SHP77 (cell line): Measurements from ENCODE around the gene INO80B.

ENCODE experiments used
- DNase-seq, 2 experiments: peaks; one replicate each; lab custom pipeline; 2025; lab: John Stamatoyannopoulos, UW

INO80B gene

DNA sequence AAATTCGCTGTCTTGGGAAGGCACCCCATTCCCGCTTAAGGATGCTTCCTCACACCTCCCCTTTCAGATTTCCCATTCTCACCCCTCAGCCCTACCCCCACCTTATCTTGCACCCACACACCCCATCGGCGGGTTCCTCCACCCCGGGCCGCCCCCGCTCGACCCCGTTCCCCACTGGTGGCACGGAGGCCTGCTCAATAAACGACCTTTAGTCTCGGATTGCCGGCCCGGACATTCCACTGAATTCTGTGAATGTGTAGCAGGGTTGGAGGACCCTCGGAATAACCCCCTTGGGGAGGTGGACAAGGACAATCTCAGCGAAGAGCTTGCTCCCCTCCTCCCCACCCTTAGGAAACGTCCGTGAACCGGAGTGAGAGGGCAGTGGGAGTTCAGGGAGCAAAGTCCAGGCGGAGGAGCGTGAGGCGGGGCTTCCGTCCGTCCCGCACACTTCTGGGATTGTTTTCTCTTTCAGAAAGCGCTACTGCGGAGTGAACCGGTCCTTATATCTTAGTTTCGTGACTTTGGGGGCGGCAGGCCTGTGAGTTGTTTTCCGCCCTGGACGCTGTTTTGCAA, 47.3 kb downstream of the INO80B start:
- DNase-seq, result no peak

DNA sequence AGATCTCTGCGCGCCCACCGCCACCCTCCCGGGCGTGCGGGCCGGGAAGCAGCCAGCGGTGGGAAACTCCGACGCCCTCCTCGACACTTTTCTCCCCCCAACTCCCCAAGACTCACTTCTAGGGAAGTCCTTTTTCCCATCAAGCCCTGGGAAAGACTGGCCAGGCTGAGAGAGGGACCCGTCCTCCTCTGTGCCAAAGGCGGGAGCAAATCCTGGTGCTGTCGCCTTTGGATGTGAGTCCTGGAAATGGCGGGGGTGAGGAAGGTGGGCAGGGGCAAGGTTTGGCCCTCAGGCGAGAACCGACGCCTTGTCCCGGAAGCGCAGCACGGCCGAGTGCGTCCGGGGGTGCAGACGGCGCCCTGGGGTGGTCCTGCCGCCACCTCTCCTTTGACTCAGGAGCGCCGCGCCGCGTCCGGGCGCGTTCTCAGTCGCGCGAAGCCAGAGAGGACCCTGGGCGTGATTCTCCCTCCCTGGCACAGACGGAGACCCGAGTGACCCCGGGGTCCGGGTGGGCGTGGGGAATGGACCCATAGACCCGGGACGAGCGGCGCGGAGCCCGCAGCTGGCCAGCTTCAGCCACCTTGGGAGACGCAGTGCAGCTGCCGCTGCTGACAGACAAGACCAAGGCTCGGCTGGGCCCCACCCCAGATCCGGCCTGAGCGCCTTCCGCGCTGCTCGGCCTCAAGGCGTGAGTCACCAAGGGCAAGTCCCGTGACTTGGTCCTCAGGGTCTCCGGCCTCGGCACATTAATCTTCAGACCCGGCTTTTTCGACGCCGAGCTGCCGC, 48.0 kb downstream of the INO80B start:
- DNase-seq, result no peak

DNA sequence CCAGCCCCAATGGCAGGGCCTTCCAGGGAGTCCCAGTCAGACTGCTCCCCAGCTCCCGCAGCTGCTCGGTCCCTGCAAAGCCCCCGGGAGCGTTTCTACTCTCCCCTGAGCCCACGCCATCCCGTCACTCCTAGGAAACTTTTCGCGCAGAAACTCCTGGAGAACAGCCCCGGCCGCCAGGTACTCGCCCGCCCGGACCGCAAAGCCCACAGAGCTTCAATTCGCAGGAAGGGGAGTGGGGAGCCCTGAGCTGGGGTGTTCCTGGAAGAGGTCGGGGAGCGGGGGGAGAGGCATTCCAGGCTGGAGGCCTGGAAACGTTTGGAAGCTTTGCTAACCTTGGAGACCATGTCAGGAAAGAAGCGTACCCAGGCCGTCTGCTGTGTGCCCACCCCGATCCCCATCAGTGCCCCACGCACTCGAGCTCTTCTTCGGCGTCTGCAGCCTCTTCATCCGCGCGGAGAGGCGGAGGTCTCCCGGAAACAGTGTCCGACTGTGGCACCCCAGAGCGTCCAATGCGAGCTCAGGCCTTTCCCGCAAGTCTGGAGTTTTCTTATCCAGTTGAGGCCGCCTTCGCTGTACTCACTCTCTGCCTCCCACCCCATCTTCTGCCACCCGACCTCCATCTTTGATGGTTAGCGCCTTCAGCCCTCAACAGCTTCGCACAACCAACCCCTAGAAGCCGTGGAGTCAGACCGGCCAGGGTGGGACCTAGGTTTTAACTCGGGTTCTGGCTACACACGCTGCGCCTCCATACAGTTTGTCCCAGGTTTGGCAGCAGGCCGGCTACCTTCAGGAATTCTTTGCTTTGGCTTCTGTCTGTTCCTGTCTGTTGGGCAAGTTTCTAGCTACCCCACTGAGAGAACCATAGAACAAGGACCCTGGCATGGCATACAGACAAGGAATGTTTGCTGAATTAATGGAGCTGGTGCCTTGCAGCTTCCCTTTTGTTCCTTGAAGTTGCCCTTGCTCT, 48.9 kb downstream of the INO80B start:
- no peak for DNase-seq

DNA sequence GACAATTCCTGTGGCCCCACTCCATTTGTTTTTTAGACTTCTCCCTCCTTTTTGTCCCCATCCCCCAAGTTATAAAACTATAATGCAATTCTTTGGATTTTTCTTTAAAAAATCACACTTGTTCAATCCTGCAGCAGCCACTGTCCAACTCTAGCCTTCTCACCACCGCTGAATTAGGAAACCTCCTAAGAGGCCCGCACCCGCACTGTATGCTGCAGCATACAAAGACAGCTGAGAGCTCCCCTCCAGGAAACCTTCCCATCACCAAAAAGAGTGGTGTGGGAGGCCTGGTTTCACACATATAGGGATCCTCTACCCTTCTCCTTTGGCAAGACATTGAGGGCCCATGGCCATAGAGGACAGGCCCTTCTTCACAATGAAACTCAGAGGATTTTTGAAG, 49.7 kb downstream of the INO80B start:
- no peak for DNase-seq

DNA sequence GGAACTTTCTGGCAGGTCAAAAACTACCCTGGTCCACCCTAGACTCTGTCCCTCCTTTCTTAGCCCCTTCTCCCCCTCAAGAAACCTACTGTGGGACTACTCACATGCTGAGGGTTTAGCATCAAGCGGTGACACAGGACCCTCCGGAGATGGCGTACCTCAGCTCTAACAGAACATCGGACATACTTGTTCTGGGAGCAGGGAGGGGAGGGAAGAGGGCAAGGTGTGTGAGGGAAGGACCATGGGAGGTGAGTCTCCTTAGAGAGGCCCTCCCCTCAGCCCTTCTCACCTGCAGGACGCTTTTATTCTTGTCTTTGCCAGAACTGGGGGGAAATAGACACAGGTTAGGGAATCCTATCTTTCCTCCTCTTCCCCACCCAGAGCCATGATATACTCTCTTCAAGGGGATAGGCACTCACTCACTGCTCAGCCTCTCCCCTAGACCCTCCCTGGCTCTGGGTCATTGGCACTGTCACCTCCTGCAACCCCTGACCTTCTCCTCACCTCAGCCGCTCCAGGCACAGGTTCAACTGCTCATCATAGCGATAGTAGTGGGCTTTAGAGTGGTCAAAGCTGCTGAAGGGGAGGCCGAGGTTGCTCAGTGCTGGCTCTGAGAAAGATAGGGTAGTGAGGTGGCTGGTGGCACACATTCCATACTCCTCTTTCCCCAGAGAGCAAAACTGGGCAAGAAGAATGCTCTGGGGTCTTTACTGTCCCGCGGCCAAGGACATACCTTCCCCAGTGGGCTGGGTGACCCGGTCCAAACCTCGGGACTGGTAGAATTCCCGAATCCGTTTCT, 50.8 kb downstream of the INO80B start:
- DNase-seq, result no peak

DNA sequence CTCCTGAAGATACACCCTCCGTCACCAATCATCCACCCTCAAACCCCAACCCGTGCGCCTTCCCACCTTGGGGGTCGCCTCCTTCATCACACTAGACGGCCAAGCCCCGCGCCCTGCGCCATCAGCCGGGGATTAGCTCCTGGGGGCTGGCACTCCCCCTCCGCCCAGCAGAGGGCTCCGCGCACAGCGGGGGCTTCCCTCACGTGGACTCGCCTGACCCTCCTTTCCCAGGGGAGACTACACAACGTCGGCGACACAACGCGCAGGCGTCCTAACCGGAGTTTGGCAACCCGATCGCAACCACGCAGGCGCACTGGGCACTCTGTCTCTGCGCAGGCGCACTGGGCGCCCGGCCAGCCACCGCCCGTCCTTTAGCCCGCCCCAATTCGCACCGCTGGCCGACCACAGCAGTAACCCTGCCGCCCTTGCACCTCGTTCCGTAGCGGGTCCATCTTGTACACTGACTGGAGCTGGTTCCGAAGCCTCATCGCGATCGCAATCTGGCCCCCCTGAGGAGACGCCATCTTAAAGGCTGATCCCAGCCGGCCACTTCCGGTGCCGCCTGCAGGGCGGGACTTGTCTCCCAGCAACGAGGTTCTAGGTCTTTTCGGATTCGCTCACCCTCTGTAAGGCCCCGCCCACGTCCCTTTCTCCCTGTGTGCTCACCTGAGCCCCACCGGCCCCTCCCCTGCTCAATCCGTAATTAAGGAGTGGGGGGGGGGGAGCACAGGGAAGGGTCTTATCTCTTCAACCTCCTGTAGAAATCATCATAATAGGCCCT, 52.4 kb downstream of the INO80B start, which contains the start of gene PCGF1:
Gene PCGF1 (minus strand): TSS at position 551 of the 781 bp plus-strand sequence. CDS start 27 bp downstream, at position 524.
- DNase-seq, result peak; percentile 96 to 97
